GM18505 (cell line): ENCODE results near the gene SYT17.

ENCODE experiments used
- ATAC-seq: cut with Tn5 transposase; IDR thresholded peaks from one replicate; pipeline ENCODE4 v1.9.1; 2021; ENCODE audit not compliant: unreplicated experiment
- POLR2A ChIP-seq: IDR thresholded peaks from 4 replicates; pipeline ENCODE4 v1.6.1; 2011; ENCODE audit warnings: borderline replicate concordance; ENCODE audit not compliant: insufficient read depth, insufficient read length; ENCODE audit errors: extremely low read depth

Gene SYT17

GRCh38 chr16:19172098-19172780 lies 4.2 kb downstream of the SYT17 start:
- no peak for ATAC-seq
- no peak for TF ChIP-seq POLR2A

GRCh38 chr16:19173059-19173458 lies 5.0 kb downstream of the SYT17 start:
- no peak for ATAC-seq
- TF ChIP-seq POLR2A, result no peak

DNA sequence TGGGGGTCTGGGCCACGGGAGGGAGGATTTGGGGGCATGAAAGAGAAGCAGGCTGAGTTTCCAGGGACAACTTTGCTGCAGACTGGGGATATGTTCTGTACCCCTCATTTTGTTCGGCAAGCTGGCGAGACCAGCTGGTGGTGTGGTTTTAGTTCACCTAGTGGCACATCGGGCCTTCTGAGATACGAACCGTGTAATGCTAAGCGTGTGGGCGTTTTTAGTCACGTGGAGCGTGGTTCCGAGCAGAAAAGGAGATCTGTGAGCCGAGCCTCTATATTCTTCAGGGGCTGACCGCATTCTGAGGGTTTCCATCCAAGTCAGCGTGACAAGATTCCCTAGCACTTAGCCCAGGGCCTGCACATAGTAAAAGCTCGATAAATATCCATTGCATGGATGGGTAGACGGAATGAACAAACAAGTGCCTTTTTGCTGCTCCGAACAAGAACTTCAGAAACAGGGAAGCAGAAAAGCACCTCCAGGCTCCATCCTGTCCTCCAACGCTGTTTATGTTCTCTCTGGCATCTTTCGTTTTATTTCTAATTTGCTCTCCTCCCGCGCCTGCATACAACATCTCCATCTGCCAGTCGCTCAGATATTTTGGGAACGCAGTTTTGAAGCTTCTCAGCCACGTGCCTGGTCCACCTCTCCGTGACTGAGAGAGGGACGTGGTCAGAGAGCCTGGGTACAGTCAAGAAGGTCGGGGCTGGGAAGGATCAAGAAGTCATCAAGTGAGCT lies 5.8 kb downstream of the SYT17 start:
- no peak for ATAC-seq
- no peak for TF ChIP-seq POLR2A

- no peak for ATAC-seq
- no peak for TF ChIP-seq POLR2A
These were observed 6.4 kb downstream of the SYT17 start for GRCh38 chr16:19174478-19174877.

GRCh38 chr16:19175492-19176262 lies 7.6 kb downstream of the SYT17 start:
- no peak for ATAC-seq
- TF ChIP-seq POLR2A, result no peak

DNA sequence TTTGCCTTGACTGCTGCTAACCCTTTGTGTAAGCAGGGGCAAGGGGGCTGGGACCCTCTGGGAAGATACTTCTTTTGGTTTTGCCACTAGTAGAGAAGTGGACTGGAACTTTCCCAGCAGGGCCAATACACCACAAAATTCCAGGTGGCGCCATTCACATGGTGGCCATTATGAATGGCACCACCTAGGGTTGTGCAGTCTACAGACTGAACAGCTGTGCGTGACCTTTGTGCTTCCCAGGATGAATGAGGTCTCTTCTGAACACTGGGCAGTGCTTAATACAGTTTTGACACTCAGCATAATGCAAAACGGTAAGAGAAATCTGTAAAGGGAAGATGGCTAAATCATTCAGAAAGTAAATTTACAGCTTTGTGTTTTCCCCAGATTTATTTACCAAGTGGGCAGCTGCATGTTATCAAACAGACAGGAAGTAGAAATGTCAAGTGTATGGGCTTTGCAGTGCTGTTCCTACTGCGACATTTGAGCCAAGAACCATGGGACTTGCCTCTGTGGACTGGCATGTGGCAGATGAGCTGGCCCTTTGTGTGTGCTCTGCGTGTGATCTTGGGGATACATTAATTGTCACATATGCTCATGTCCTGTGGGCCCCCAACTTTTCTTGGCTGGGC lies 9.2 kb downstream of the SYT17 start:
- no peak for ATAC-seq
- TF ChIP-seq POLR2A, result no peak

DNA sequence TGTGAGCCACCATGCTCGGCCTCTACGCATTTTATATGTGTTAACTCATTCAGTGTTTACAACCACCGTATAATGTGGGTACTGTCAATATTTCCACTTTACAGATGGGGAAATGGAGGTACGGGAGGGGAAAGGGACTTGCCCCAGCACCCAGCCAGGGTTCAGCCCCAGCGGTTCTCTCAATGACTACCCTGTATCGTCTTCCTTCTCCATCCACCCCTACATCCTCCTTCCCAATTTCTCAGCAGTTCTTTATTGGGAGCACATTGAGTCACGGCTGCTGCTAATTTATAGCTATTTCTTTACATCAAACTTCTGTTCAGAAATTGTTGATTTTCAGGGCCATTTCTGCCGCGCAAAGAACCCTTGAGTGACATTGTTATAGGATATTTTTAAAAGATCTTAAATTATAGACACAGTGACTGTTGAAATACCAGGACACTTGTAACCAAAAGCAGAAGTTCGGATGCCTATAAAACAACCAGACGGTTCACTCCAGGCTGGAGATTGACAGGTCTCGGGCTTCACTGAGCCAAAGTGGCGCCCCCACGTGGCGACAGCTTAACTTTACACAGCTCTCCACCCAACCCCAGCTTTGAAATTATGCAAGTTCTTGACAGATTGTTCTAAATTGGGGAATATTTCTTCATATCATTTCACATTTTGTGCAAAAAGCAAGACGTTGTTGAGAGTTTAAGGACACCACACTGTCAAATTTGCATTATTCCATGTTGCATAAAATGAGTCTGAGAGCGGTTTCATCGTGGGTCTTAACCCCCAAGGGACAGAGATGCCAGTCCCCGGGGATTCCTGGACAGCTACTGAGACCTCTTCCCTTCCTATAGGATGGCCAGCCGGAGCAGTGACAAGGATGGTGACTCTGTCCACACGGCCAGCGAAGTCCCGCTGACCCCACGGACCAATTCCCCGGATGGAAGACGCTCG lies 11.8 kb downstream of the SYT17 start:
- TF ChIP-seq POLR2A, result no peak
- no peak for ATAC-seq

DNA sequence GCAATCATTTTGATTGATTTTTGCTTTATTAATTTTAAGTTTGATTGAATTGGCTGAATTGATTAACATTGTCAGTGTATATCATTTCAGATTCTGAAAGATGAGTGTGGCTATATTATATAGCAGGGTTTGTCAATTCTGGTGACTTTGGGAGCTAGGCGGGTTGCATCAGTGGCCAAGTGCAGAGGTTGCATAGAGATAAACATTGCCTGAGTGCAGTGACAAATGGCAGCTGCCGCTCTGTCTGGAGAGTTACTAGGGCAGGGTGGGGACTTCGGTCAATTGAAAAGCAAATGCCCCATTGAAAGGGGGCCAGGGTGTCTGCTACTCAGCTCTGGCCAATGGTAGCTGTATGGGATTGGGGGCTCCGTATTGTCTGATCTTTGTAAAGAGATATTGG lies 12.7 kb downstream of the SYT17 start:
- ATAC-seq, result no peak
- TF ChIP-seq POLR2A, result no peak

GRCh38 chr16:19182481-19182880 lies 14.4 kb downstream of the SYT17 start:
- ATAC-seq, result no peak
- TF ChIP-seq POLR2A, result no peak

DNA sequence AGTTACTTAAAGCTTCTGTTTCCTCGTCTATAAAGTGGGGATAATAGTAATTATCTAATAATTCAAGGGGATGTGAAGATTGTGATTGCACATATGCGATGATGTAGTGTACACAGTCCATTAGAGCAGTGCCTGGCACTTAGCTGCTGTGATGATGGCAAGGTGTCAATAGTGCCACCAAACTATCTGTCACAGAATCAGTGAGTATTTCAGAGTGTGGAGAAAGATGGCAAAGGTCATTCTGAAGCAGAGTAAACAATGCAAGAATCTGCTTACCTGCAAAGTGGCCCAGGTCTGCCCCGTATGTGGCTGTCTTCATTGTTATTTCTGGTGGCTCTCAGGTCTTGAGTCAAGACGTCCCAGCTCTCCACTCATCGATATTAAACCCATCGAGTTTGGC lies 15.1 kb downstream of the SYT17 start:
- no peak for TF ChIP-seq POLR2A
- ATAC-seq, result no peak

GRCh38 chr16:19184823-19185509 lies 16.9 kb downstream of the SYT17 start:
- TF ChIP-seq POLR2A, result no peak
- ATAC-seq, result no peak

- TF ChIP-seq POLR2A, result no peak
- ATAC-seq, result no peak
These were observed 17.4 kb downstream of the SYT17 start for GRCh38 chr16:19185510-19185851.
